Mesendoderm (in vitro differentiated cells): Measurements from ENCODE around the gene MESP1.
A peak's percentile ranks its signal among the peaks of the same experiment; 100 is the strongest.

Experiments
- DNase-seq: peaks from one replicate; pipeline ENCODE4 v3.0.0; 2013
- H2AK5ac ChIP-seq: 2 replicates; pipeline ENCODE4 v1.6.1; 2013; ENCODE audit warnings: low read length, inconsistent platforms
- H2BK120ac ChIP-seq: 2 replicates; pipeline ENCODE4 v1.6.1; 2013; ENCODE audit warnings: low read depth, mild to moderate bottlenecking, low read length, moderate library complexity, mixed read lengths
- H2BK15ac ChIP-seq: replicated peaks from 2 replicates; pipeline ENCODE4 v1.6.1; 2013; ENCODE audit warnings: low read depth, mild to moderate bottlenecking, moderate library complexity
- H2BK5ac ChIP-seq: 2 replicates; pipeline ENCODE4 v1.6.1; 2013; ENCODE audit warnings: low read length, inconsistent platforms
- H3K18ac ChIP-seq: 2 replicates; pipeline ENCODE4 v1.6.1; 2013; ENCODE audit warnings: mild to moderate bottlenecking, low read length, mixed read lengths
- H3K23ac ChIP-seq: one replicate; pipeline ENCODE4 v1.6.1; 2013; ENCODE audit warnings: low read length
- H3K27ac ChIP-seq: 2 replicates; pipeline ENCODE4 v1.5.1; 2013; ENCODE audit warnings: low read depth, mild to moderate bottlenecking, inconsistent platforms, low read length, moderate library complexity
- H3K27me3 ChIP-seq: 2 replicates; pipeline ENCODE4 v1.6.1; 2013; ENCODE audit warnings: low read length, control low read depth, mild to moderate bottlenecking, inconsistent platforms; ENCODE audit not compliant: insufficient read depth, poor library complexity
- H3K36me3 ChIP-seq: 2 replicates; pipeline ENCODE4 v1.6.1; 2013; ENCODE audit warnings: low read length, inconsistent platforms; ENCODE audit not compliant: control insufficient read depth, insufficient read depth
- H3K4ac ChIP-seq: one replicate; pipeline ENCODE4 v1.6.1; 2013; ENCODE audit warnings: low read depth, mild to moderate bottlenecking, low read length, moderate library complexity
- H3K4me1 ChIP-seq: 2 replicates; pipeline ENCODE4 v1.6.1; 2013; ENCODE audit warnings: low read depth, low read length, inconsistent platforms; ENCODE audit not compliant: control insufficient read depth
- H3K4me2 ChIP-seq: 2 replicates; pipeline ENCODE4 v1.6.1; 2013; ENCODE audit warnings: low read length
- H3K4me3 ChIP-seq: 2 replicates; pipeline ENCODE4 v1.5.1; 2013; ENCODE audit warnings: mild to moderate bottlenecking, low read length
- H3K56ac ChIP-seq: one replicate; pipeline ENCODE4 v1.6.1; 2013; ENCODE audit warnings: low read length
- H3K79me1 ChIP-seq: 2 replicates; pipeline ENCODE4 v1.6.1; 2013; ENCODE audit warnings: low read length, inconsistent platforms
- H3K79me2 ChIP-seq: 2 replicates; pipeline ENCODE4 v1.6.1; 2013; ENCODE audit warnings: mild to moderate bottlenecking, low read length; ENCODE audit not compliant: control insufficient read depth, insufficient read depth
- H3K9ac ChIP-seq: 2 replicates; pipeline ENCODE4 v1.6.1; 2013; ENCODE audit warnings: low read length, inconsistent platforms
- H4K5ac ChIP-seq: one replicate; pipeline ENCODE4 v1.6.1; 2013; ENCODE audit warnings: low read length
- H4K8ac ChIP-seq: one replicate; pipeline ENCODE4 v1.6.1; 2013; ENCODE audit warnings: low read depth, mild to moderate bottlenecking, control low read depth, low read length, moderate library complexity
- WGBS: extraction: QIAGEN DNeasy Blood & Tissue Kit; methylation state at CpG from one replicate; pipeline ENCODE4 v1.1.7; 2013; ENCODE audit warnings: low lambda C conversion rate, missing lambda C conversion rate; ENCODE audit not compliant: insufficient coverage; ENCODE audit errors: extremely low coverage; 5-methylcytosine and 5-hydroxymethylcytosine counted together

The MESP1 gene

DNA sequence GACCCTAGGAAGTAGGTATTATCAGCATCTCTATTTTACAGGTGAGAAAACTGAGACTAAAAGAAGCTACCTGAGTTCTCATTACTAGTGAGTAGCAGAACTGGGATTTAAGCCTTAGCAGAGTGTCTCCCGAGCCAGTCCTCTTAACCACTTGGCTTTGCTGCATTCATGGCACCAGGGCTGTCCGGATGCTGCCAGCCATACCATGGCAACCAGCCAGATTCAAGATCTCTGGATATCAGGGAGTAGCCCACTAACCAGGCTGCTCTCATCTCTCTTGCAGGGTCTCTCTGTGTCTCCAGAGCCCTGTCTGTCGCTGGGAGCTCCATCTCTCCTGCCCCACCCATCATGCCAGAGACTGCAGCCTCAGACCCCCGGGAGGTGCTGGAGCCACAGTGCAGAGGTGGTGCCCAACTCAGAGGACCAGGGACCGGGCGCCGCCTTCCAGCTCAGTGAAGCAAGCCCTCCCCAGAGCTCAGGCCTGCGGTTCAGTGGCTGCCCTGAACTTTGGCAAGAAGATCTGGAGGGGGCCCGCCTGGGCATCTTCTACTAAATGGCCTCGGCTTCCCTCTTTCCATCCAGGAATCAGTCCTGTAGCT, 26.8 kb upstream of the MESP1 start:
- peaks cover 16% of the 10 kb centered on the region for H3K4me1 ChIP-seq
- H3K56ac ChIP-seq, result no peak overlapping the region
- no peak overlapping the region for H2AK5ac ChIP-seq
- H3K18ac ChIP-seq, result no peak overlapping the region
- no peak overlapping the region for H3K4me2 ChIP-seq
- H2BK5ac ChIP-seq, result no peak overlapping the region
- H3K4me3 ChIP-seq, result no peak overlapping the region
- H4K5ac ChIP-seq, result no peak overlapping the region
- no peak for DNase-seq
- no peaks in the 10 kb centered on the region for H3K79me2 ChIP-seq
- H3K23ac ChIP-seq, result no peak overlapping the region
- no peaks in the 10 kb centered on the region for H3K27me3 ChIP-seq
- no peak overlapping the region for H3K9ac ChIP-seq
- H3K27ac ChIP-seq, result no peak overlapping the region
- H3K4ac ChIP-seq, result no peak overlapping the region
- no peak overlapping the region for H2BK15ac ChIP-seq
- H4K8ac ChIP-seq, result no peak overlapping the region
- no peaks in the 10 kb centered on the region for H3K79me1 ChIP-seq
- WGBS, result no CpG with 5 or more reads among the region's 10 CpGs
- no peak overlapping the region for H2BK120ac ChIP-seq
- H3K36me3 ChIP-seq, result no peaks in the 10 kb centered on the region

DNA sequence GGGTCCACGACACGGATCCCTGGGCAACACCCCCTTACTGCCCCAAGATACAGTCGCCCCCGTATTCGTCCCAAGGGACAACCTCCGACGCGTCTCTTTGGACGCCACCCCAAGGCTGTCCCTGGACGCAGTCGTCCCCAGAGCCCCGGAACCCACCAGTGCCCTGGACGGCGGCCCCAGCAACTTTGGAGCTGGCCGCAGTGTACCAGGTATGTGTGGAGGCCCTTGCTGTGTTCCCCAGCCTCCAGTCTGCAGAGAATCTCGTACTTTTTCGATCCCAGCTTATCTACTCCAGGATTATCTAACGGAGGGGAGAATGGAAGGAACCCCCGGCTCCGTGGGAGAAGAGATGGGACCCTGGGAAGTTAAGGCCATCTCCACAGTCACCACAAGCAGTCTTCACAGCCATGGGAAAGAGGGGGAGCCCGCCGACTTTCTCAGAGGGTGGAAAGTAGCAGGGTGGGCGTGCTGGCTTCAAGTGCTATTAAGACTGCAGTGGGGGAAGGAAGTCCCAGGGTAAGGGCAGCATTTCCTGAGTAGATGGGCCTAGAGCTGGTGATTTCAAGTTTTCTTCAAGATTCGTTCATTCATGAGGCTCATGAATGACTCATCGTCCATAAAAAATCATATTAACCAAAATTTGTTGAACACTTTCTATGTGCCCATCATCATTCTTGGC, 26.2 kb upstream of the MESP1 start:
- Histone ChIP-seq H3K56ac (peak overlapping the region; percentile 83), H3K4me1 (peaks cover 14% of the 10 kb centered on the region), H2AK5ac (peak overlapping the region; percentile 6), H3K23ac (no peak overlapping the region), H3K4me2 (peak overlapping the region; percentile 19), H2BK15ac (no peak overlapping the region), H3K79me2 (no peaks in the 10 kb centered on the region), H3K9ac (peak overlapping the region; percentile 77), H3K4ac (peak overlapping the region; percentile 63), H4K5ac (no peak overlapping the region), H3K18ac (peak overlapping the region; percentile 70), H3K4me3 (peak overlapping the region; percentile 26), H3K27me3 (no peaks in the 10 kb centered on the region), H3K36me3 (no peaks in the 10 kb centered on the region), H3K27ac (no peak overlapping the region), H2BK120ac (no peak overlapping the region), H3K79me1 (no peaks in the 10 kb centered on the region), H4K8ac (no peak overlapping the region), H2BK5ac (no peak overlapping the region)
- no CpG with 5 or more reads among the region's 25 CpGs for WGBS
- DNase-seq, result no peak

DNA sequence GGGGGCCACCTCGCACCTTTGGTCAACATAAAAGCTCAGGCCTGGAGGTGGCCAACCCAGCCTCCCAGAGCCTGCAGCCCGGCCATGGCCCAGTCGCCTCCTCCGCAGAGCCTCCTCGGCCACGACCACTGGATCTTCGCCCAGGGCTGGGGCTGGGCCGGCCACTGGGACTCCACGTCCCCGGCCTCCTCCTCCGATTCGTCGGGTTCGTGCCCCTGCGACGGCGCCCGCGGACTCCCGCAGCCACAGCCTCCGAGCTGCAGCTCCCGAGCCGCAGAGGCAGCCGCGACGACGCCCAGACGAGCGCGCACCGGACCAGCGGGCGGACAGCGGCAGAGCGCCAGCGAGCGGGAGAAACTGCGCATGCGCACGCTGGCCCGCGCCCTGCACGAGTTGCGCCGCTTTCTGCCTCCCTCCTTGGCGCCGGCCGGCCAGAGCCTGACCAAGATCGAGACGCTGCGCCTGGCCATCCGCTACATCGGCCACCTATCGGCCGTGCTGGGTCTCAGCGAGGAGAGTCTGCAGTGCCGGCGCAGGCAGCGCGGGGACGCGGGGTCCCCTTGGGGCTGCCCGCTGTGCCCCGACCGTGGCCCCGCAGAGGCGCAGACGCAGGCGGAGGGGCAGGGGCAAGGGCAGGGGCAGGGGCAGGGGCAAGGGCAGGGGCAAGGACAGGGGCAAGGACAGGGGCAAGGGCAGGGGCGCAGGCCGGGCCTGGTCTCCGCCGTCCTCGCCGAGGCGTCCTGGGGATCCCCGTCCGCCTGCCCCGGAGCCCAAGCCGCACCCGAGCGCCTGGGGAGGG, 25.4 kb upstream of the MESP1 start, which contains the start of gene MESP2:
Gene MESP2, plus strand, starts transcription at position 59 of the 799 bp plus-strand sequence. Its CDS starts 26 bp downstream, at position 85.
- H2AK5ac ChIP-seq, result peak within 1 kb of the TSS; percentile 6
- peak within 1 kb of the TSS; percentile 83 for H3K56ac ChIP-seq
- H4K8ac ChIP-seq, result no peak within 1 kb of the TSS
- no peak within 1 kb of the TSS for H2BK5ac ChIP-seq
- no peak within 1 kb of the TSS for H3K27ac ChIP-seq
- H3K27me3 ChIP-seq, result no peaks in the 10 kb centered on the region
- H2BK120ac ChIP-seq, result no peak within 1 kb of the TSS
- H3K9ac ChIP-seq, result peak within 1 kb of the TSS; percentile 77
- H2BK15ac ChIP-seq, result no peak within 1 kb of the TSS
- peak within 1 kb of the TSS; percentile 26 for H3K4me3 ChIP-seq
- H3K4me2 ChIP-seq, result peak within 1 kb of the TSS; percentile 23
- peak within 1 kb of the TSS; percentile 70 for H3K18ac ChIP-seq
- peak; percentile 93 for DNase-seq
- no peaks in the 10 kb centered on the region for H3K79me2 ChIP-seq
- WGBS, result no CpG with 5 or more reads among the region's 82 CpGs
- H3K4me1 ChIP-seq, result peaks cover 11% of the 10 kb centered on the region
- no peaks in the 10 kb centered on the region for H3K79me1 ChIP-seq
- no peak within 1 kb of the TSS for H4K5ac ChIP-seq
- no peaks in the 10 kb centered on the region for H3K36me3 ChIP-seq
- no peak within 1 kb of the TSS for H3K23ac ChIP-seq
- H3K4ac ChIP-seq, result peak within 1 kb of the TSS; percentile 63

DNA sequence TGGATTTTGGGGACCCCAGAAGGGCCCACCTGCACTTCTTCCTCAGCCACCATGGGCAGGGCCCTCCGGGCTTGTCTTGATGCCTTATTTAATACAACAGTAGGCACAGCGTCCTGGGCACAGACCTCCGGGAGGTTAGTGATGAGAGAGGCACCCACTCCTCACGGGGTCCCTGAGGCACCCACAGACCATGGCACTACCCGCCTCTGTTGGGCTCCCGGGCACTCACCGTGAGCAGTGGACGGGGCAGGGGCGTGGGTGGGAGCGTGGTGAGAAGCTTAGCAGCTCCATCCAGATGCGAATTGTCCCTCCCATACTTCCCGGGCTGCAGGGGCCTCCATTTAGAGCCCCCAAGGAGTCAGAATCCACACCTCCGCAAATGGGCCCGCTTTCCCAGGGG, 24.8 kb upstream of the MESP1 start:
- H3K56ac ChIP-seq, result peak overlapping the region; percentile 83
- no peak overlapping the region for H4K8ac ChIP-seq
- no peak overlapping the region for H3K4ac ChIP-seq
- DNase-seq, result no peak
- H3K4me2 ChIP-seq, result no peak overlapping the region
- no CpG with 5 or more reads among the region's 14 CpGs for WGBS
- no peak overlapping the region for H4K5ac ChIP-seq
- no peaks in the 10 kb centered on the region for H3K36me3 ChIP-seq
- H3K18ac ChIP-seq, result no peak overlapping the region
- no peak overlapping the region for H2BK15ac ChIP-seq
- H3K79me1 ChIP-seq, result no peaks in the 10 kb centered on the region
- no peak overlapping the region for H3K4me3 ChIP-seq
- no peak overlapping the region for H3K27ac ChIP-seq
- H2BK5ac ChIP-seq, result no peak overlapping the region
- H2BK120ac ChIP-seq, result no peak overlapping the region
- no peaks in the 10 kb centered on the region for H3K27me3 ChIP-seq
- no peak overlapping the region for H3K23ac ChIP-seq
- peaks cover 9% of the 10 kb centered on the region for H3K4me1 ChIP-seq
- no peak overlapping the region for H2AK5ac ChIP-seq
- no peak overlapping the region for H3K9ac ChIP-seq
- H3K79me2 ChIP-seq, result no peaks in the 10 kb centered on the region

DNA sequence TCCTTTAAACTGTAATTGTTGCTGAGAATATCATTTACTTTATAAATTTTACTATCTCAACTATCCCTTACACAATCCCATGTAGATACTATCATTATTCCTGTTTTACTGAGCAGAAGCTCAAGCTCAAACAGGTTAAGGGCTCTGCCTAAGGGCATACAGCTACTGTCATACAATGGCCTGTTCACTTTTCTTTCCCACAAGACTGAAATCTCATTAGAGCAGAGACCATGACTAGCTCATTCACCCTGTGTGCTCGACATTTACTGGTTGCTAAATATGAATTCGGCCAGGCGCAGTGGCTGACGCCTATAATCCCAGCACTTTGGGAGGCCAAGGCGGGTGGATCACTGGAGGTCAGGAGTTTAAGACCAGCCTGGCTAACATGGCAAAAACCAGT, 23.4 kb upstream of the MESP1 start:
- Histone ChIP-seq H3K4ac (no peak overlapping the region), H3K27me3 (no peaks in the 10 kb centered on the region), H3K27ac (no peak overlapping the region), H3K23ac (no peak overlapping the region), H2BK120ac (no peak overlapping the region), H2AK5ac (no peak overlapping the region), H3K4me3 (no peak overlapping the region), H3K4me2 (no peak overlapping the region), H3K79me2 (no peaks in the 10 kb centered on the region), H3K36me3 (no peaks in the 10 kb centered on the region), H3K18ac (no peak overlapping the region), H3K4me1 (peaks cover 7% of the 10 kb centered on the region), H3K56ac (no peak overlapping the region), H4K8ac (no peak overlapping the region), H4K5ac (no peak overlapping the region), H3K9ac (no peak overlapping the region), H2BK15ac (no peak overlapping the region), H3K79me1 (no peaks in the 10 kb centered on the region), H2BK5ac (no peak overlapping the region)
- DNase-seq, result no peak
- WGBS, result no CpG with 5 or more reads among the region's 5 CpGs
